Dendritic cell treated with granulocyte-macrophage colony-stimulating factor and Interleukin-4, amounts not matched to agents 40 ng/mL and 50 ng/mL, for 4 days (primary cell): ENCODE measurements around the gene TNFRSF18.

Source experiments
- H3K27ac Mint-ChIP-seq: one replicate; pipeline ENCODE4 v1.8.0; 2022; ENCODE audit warnings: mild to moderate bottlenecking, mixed read lengths
- H3K27me3 Mint-ChIP-seq: one replicate; pipeline ENCODE4 v1.8.0; 2022; ENCODE audit warnings: mild to moderate bottlenecking, mixed read lengths
- H3K36me3 Mint-ChIP-seq: one replicate; pipeline ENCODE4 v1.8.0; 2022; ENCODE audit warnings: low read depth, mixed read lengths
- H3K4me1 Mint-ChIP-seq: one replicate; pipeline ENCODE4 v1.8.0; 2022; ENCODE audit warnings: low read depth, mixed read lengths
- H3K4me3 Mint-ChIP-seq: one replicate; pipeline ENCODE4 v1.8.0; 2022; ENCODE audit warnings: mild to moderate bottlenecking, moderate library complexity, mixed read lengths
- H3K9me3 Mint-ChIP-seq: one replicate; pipeline ENCODE4 v1.8.0; 2022; ENCODE audit warnings: mixed read lengths
- intact Hi-C: fragments of 100-400 bp; cut with micrococcal nuclease; formaldehyde crosslinking; loops from one replicate; pipeline ENCODE4 v1.15.0; 2022

The TNFRSF18 gene

GRCh38 chr1:1168451-1169411 lies 37.7 kb downstream of the TNFRSF18 start:
- intact Hi-C loops, result no loop called here
- no peaks in the 10 kb centered on the region for H3K4me1 Mint-ChIP-seq
- H3K27ac Mint-ChIP-seq, result no peak overlapping the region
- H3K9me3 Mint-ChIP-seq, result no peaks in the 10 kb centered on the region
- H3K36me3 Mint-ChIP-seq, result no peaks in the 10 kb centered on the region
- H3K4me3 Mint-ChIP-seq, result no peak overlapping the region
- peaks cover 59% of the 10 kb centered on the region for H3K27me3 Mint-ChIP-seq

DNA sequence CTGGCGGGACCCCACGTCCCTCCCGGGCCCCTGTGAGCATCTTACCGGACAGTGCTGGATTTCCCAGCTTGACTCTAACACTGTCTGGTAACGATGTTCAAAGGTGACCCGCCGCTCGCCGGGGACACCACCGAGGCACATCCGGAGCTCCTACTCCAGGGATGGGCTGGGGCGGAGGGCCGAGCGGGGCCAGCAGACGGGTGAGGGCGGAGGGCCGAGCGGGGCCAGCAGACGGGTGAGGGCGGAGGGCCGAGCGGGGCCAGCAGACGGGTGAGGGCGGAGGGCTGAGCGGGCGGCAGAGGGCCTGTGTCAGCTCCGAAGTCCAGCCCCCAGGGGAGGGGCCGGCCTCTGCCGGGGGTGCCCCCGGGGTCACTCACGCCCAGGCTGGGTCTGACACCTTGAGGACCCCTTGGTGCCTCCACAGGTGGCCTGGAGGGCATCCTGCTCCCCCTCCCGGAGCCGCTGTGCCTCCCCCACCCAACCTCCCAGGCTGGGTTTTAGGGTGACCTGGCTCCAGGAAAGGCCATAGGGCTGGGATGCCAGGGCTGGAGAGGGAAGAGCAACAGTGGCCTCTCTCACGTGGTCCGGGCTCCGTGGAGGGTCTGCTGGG lies 38.4 kb downstream of the TNFRSF18 start:
- intact Hi-C loops, result no loop called here
- no peaks in the 10 kb centered on the region for H3K4me1 Mint-ChIP-seq
- H3K4me3 Mint-ChIP-seq, result no peak overlapping the region
- no peaks in the 10 kb centered on the region for H3K9me3 Mint-ChIP-seq
- H3K27ac Mint-ChIP-seq, result no peak overlapping the region
- H3K36me3 Mint-ChIP-seq, result no peaks in the 10 kb centered on the region
- H3K27me3 Mint-ChIP-seq, result peaks cover 55% of the 10 kb centered on the region

DNA sequence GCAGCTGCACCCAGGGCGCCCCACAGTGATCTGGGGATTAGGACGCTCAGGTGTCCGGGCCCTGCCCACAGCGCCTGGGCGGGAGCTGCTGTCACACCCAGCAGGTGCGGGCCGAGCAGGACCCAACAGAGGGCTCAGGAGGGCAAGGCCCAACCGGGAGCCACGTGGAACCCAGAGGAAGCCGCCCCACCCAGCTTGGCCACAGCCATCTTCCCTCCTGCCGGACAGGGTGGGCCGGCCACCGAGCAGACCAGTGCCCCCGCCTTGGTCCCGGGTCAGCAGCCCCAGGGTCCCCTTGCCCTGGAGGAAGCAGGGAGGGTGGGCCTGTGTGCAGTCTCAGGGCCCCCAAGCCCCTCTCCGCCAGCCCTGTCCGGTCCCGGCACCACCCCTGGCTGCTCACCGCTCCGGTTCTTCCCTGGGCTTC lies 39.0 kb downstream of the TNFRSF18 start:
- H3K9me3 Mint-ChIP-seq, result no peaks in the 10 kb centered on the region
- intact Hi-C loops, result no loop called here
- no peak overlapping the region for H3K4me3 Mint-ChIP-seq
- peaks cover 55% of the 10 kb centered on the region for H3K27me3 Mint-ChIP-seq
- no peaks in the 10 kb centered on the region for H3K36me3 Mint-ChIP-seq
- no peaks in the 10 kb centered on the region for H3K4me1 Mint-ChIP-seq
- no peak overlapping the region for H3K27ac Mint-ChIP-seq

DNA sequence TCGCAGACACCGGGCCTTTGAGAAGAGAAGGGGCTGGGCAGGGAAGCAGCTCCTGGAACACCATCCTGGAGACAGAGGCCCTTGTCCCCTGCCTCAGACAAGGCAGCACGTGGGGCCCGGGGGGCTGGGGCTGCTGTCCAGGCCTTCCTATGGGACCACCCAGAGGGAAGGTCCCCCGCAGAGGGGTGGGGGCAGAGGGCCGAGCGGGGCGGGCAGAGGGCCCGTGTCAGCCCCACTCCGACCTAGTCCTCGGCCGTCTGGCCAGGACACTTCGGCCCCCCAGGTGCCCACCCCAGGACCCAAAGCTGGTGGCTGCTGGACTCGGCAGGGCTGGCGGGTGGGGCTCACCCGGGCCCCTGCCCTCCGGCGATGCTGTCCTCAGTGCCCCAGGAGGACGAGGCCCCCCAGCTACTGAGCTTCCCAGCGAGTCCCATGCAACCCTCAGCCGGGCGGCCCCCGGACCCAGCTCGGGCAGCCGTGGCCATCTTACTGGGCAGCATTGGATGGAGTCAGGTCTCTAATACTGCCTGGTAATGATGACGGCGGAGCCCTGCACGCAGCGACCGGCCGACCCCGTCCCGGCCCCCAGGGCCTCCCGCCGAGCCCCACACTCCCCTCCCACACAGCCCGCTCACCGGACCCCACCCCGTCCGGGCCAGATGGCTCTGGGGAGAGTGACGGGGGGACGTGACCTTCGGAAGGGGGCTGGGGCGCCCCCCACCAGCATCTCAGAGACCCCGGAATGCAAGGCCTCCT lies 39.6 kb downstream of the TNFRSF18 start:
- Mint-ChIP-seq H3K4me3 (no peak overlapping the region), H3K4me1 (no peaks in the 10 kb centered on the region), H3K9me3 (no peaks in the 10 kb centered on the region), H3K27me3 (peaks cover 52% of the 10 kb centered on the region), H3K27ac (no peak overlapping the region), H3K36me3 (no peaks in the 10 kb centered on the region)
- intact Hi-C loops, result no loop called here

DNA sequence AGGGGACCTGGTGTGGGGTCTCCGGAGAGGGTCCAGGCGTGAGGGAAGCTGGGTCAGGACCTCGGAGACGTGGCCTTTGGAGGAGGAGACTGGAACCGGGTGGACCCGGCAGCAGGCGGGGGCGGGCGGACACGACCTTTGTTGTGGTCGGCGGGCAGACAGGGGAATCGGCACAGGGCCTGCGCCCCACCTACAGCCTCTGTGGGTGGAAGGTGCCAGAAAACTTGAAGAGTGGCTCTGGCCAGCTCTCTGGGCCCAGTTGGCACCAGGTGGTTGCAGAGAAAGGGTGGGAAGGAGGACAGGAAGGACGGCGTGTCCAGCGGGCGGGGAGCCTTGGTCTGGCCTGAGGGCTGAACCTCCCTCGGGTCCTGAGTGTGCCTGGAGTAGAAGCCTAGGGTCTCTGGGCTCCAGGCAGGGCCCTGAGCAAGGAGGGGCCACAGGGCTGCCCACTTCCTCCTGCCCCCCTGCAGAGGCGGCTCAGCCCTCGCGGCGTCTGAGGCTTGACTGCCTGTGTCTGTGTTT lies 40.4 kb downstream of the TNFRSF18 start:
- H3K4me1 Mint-ChIP-seq, result no peaks in the 10 kb centered on the region
- H3K27ac Mint-ChIP-seq, result no peak overlapping the region
- peaks cover 48% of the 10 kb centered on the region for H3K27me3 Mint-ChIP-seq
- H3K9me3 Mint-ChIP-seq, result no peaks in the 10 kb centered on the region
- intact Hi-C loops, result no loop called here
- no peak overlapping the region for H3K4me3 Mint-ChIP-seq
- no peaks in the 10 kb centered on the region for H3K36me3 Mint-ChIP-seq

DNA sequence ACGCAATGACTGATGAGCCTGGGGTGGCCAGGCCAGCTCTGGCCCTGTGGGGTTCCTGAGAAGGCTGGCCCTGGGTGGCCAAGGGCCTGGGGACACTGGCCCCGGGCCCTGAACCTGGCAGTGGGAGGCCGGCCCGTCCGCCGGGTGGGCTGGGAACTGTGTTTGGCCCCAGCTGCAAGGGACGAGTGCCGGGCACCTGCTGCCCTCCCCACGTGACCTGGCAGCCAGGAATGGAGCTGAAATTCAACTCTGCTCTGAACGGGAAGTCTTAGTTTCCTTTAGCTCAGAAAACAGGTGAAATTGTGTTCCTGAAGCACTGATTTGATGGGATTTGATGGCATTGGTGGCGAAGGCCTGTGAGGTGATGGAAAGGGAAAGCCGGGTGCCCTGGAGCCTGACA lies 40.9 kb downstream of the TNFRSF18 start:
- intact Hi-C loops, result no loop called here
- Mint-ChIP-seq H3K27ac (no peak overlapping the region), H3K9me3 (no peaks in the 10 kb centered on the region), H3K27me3 (peaks cover 46% of the 10 kb centered on the region), H3K4me3 (no peak overlapping the region), H3K36me3 (no peaks in the 10 kb centered on the region), H3K4me1 (no peaks in the 10 kb centered on the region)

DNA sequence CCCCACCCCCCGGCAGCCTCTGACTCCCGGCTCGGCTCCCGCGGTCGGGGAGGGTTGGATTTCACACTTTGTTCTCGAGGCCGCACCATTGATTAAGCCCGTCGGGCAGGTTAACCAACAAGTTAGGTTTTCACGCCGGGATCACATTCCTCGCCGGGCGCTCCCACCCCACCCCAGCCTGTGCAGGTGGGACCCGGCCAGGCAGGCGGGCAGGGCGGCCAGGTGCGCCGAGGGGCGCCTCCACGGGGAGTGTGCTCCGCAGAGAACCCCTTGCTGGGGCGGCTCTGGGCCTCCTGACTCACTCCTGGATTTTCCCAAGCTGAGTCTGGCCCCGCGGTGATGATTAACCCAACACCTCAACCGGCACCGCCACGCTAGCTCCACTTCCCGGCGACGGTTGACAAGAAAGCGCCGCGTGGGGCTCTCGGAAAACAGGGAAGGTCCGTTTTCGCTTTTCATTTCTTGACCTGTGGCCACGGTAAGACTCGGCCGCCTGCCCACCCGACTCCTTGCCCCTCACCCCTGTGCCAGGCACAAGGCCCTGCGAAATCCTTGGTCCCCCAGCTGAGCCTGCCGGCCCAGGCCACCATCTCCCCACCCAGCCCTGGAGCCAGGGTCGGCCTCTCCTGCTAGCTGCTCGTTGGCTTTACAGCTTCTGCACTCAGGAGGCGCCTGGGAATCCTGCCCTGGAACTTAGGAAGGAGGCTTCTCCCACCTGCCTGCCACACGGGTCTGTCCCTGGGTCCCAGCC lies 41.5 kb downstream of the TNFRSF18 start:
- Mint-ChIP-seq H3K9me3 (no peaks in the 10 kb centered on the region), H3K27me3 (peaks cover 41% of the 10 kb centered on the region), H3K36me3 (no peaks in the 10 kb centered on the region), H3K4me3 (no peak overlapping the region), H3K4me1 (no peaks in the 10 kb centered on the region), H3K27ac (no peak overlapping the region)
- intact Hi-C loops, result no loop called here

DNA sequence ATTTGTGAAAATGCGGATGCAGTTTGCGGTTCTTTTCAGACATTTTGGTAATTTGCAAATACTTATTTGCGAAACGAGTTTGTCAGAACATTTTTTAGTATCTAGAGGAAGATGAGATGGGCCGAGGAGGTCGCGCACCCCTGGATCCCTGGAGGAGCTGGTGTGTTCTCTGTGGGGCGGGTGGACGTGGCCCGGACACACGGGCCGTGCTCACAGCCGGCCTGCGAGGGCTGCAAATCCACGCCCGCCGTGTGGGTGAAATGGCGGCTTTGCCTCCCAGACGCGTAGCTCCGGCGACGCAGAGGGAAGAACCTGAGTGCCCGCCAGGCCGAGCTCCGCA lies 42.1 kb downstream of the TNFRSF18 start:
- no peaks in the 10 kb centered on the region for H3K9me3 Mint-ChIP-seq
- H3K4me3 Mint-ChIP-seq, result no peak overlapping the region
- no peak overlapping the region for H3K27ac Mint-ChIP-seq
- no peaks in the 10 kb centered on the region for H3K36me3 Mint-ChIP-seq
- intact Hi-C loops, result no loop called here
- H3K4me1 Mint-ChIP-seq, result no peaks in the 10 kb centered on the region
- H3K27me3 Mint-ChIP-seq, result peaks cover 36% of the 10 kb centered on the region

DNA sequence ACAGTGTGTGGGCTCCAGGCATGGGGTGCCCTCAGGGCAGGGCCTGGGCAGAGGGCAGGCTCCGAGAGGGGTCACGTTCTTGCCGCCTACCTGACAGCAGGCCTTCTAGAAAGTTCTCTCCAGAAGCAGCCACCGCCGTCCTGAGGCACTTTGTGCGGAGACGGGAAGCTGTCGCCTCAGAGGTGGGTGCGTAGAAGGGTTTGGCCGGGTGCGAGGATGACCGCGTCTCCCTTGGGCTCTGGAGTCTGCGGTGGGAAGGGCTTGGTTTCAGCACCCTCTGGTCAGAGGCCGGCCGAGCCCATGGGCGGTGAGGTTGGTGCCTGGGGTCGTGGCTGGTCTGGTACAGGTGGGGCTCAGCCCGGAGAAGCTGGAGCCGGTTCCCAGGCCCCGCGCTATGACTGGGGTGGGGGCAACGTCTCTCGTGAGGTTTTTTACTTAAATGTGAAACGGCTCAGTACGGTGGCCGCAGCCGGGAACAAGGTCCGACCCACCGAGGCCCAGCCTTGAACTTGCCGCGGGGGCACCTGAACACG lies 42.8 kb downstream of the TNFRSF18 start:
- no peaks in the 10 kb centered on the region for H3K36me3 Mint-ChIP-seq
- peaks cover 32% of the 10 kb centered on the region for H3K27me3 Mint-ChIP-seq
- intact Hi-C loops, result no loop called here
- no peak overlapping the region for H3K4me3 Mint-ChIP-seq
- H3K4me1 Mint-ChIP-seq, result no peaks in the 10 kb centered on the region
- no peaks in the 10 kb centered on the region for H3K9me3 Mint-ChIP-seq
- H3K27ac Mint-ChIP-seq, result no peak overlapping the region

- no peaks in the 10 kb centered on the region for H3K9me3 Mint-ChIP-seq
- intact Hi-C loops, result no loop called here
- no peaks in the 10 kb centered on the region for H3K4me1 Mint-ChIP-seq
- H3K27me3 Mint-ChIP-seq, result peaks cover 32% of the 10 kb centered on the region
- no peaks in the 10 kb centered on the region for H3K36me3 Mint-ChIP-seq
- H3K4me3 Mint-ChIP-seq, result no peak overlapping the region
- H3K27ac Mint-ChIP-seq, result no peak overlapping the region
These were observed 43.5 kb downstream of the TNFRSF18 start for GRCh38 chr1:1162597-1163537.

DNA sequence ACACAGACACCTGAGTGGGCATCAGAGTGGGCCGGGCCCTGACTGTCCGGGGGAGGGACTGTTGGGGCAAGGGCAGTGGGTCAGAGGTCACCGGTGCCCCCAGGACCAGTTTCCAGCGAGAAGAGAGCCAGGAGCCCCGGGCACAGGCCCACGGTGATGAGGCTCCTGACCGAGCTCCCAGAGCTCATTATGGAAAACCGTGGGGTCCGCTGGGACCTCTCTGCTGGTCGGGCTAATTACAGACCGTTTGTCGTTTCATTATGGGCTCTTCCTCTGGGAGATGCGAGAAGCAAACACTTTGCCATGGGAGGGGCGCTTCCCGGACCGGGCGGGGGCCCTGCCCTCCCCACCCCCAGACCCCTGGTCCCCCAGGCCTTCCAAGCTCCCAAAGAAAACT lies 44.7 kb downstream of the TNFRSF18 start:
- no peaks in the 10 kb centered on the region for H3K36me3 Mint-ChIP-seq
- H3K27ac Mint-ChIP-seq, result no peak overlapping the region
- intact Hi-C loops, result no loop called here
- H3K27me3 Mint-ChIP-seq, result peaks cover 32% of the 10 kb centered on the region
- no peaks in the 10 kb centered on the region for H3K9me3 Mint-ChIP-seq
- H3K4me3 Mint-ChIP-seq, result no peak overlapping the region
- H3K4me1 Mint-ChIP-seq, result no peaks in the 10 kb centered on the region

GRCh38 chr1:1161078-1161682 lies 45.2 kb downstream of the TNFRSF18 start:
- intact Hi-C loops, result no loop called here
- H3K9me3 Mint-ChIP-seq, result no peaks in the 10 kb centered on the region
- peaks cover 30% of the 10 kb centered on the region for H3K27me3 Mint-ChIP-seq
- H3K27ac Mint-ChIP-seq, result no peak overlapping the region
- H3K4me3 Mint-ChIP-seq, result no peak overlapping the region
- H3K36me3 Mint-ChIP-seq, result no peaks in the 10 kb centered on the region
- no peaks in the 10 kb centered on the region for H3K4me1 Mint-ChIP-seq
